ENCODE data around the gene CCR5AS.
"Not testable (repeated sequence)": the region's sequence is repeated elsewhere in the genome, so short reads cannot be mapped to it uniquely, and the experiment has no call there.

Gene CCR5AS

DNA sequence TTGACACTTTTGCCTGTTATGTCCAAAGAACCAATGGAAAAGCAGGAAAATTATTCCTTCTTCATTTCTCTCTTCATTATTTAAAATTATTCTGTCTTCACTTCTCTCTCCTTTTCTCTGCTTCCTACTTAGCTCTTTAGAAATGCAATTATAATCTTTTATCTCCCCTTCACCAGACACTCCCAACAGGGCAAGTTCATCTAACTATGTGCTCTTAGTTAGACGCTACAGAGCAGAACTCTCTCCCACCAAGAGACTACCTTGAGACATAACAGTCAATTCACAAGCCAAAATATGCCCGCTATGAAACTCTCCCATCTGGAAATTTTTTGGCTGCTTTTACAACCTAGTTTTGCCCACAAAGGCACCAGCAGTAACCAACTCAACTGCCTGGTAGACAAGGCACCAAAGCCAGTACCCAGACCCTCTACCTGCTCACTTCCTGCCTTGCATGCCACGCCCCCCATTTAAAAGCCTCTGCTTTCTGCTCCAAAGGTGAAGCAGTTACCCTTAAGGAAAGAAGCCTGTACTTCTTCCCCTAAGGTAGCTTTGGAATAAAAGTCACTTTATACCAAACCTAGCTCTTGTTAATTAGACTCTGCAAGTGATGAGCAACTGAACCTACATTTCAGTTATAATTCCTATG, 28.3 kb upstream of the CCR5AS start:
- TF ChIP-seq, protein P1, sequence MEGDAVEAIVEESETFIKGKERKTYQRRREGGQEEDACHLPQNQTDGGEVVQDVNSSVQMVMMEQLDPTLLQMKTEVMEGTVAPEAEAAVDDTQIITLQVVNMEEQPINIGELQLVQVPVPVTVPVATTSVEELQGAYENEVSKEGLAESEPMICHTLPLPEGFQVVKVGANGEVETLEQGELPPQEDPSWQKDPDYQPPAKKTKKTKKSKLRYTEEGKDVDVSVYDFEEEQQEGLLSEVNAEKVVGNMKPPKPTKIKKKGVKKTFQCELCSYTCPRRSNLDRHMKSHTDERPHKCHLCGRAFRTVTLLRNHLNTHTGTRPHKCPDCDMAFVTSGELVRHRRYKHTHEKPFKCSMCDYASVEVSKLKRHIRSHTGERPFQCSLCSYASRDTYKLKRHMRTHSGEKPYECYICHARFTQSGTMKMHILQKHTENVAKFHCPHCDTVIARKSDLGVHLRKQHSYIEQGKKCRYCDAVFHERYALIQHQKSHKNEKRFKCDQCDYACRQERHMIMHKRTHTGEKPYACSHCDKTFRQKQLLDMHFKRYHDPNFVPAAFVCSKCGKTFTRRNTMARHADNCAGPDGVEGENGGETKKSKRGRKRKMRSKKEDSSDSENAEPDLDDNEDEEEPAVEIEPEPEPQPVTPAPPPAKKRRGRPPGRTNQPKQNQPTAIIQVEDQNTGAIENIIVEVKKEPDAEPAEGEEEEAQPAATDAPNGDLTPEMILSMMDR (IDR thresholded peaks at IDR 0.05; ENCODE audit: borderline replicate concordance, extremely low read depth, insufficient read depth): no peak
- DNase-seq (no peak), FAIRE-seq (no peak)
- Histone ChIP-seq H3K27ac (ENCODE audit: low read depth in 2 of 2, low read length in 2 of 2) (no peak overlapping the region), H3K36me3 (ENCODE audit: control insufficient read depth in 2 of 3, insufficient read depth in 3 of 3, low read length in 3 of 3) (no peaks in the 10 kb centered on the region), H3K4me1 (ENCODE audit: control insufficient read depth in 2 of 3, insufficient read depth in 2 of 3, low read depth in 1 of 3, low read length in 3 of 3) (no peaks in the 10 kb centered on the region), H3K4me3 (ENCODE audit: low read length in 3 of 3) (no peak overlapping the region), H3K9ac (ENCODE audit: low read length in 3 of 3) (no peak overlapping the region), H3K27me3 (ENCODE audit: control insufficient read depth, insufficient read depth, low read length) (no peaks in the 10 kb centered on the region), H3K9me3 (ENCODE audit: control insufficient read depth in 2 of 3, insufficient read depth in 1 of 3, low read length in 3 of 3) (no peaks in the 10 kb centered on the region)
- intact Hi-C loops (cut with DNase I): no loop called here

DNA sequence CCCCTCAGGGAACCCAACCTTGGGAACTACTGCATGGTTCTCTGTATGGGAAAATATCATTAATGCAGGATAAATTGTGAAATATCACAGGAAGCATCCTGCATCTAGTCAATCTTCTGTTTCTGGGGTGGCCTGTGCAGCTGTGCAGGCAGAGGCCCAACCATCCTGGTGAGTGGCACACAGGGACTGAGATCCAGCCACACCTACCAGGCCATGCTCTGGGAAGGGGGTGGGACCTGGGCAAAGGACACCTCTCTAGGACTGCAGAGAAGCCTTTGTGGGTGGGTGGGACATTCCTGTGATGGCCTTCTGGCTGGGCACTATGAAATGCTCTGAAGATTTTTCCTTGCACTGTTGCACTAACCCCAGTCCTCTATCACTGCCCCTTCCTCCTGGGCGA, 27.0 kb upstream of the CCR5AS start:
- Histone ChIP-seq H3K9ac (ENCODE audit: low read length in 3 of 3) (no peak overlapping the region), H3K4me3 (ENCODE audit: low read length in 3 of 3) (no peak overlapping the region), H3K27me3 (ENCODE audit: control insufficient read depth, insufficient read depth, low read length) (no peaks in the 10 kb centered on the region), H3K4me1 (ENCODE audit: control insufficient read depth in 2 of 3, insufficient read depth in 2 of 3, low read depth in 1 of 3, low read length in 3 of 3) (no peaks in the 10 kb centered on the region), H3K9me3 (ENCODE audit: control insufficient read depth in 2 of 3, insufficient read depth in 1 of 3, low read length in 3 of 3) (no peaks in the 10 kb centered on the region), H3K27ac (ENCODE audit: low read depth in 2 of 2, low read length in 2 of 2) (no peak overlapping the region), H3K36me3 (ENCODE audit: control insufficient read depth in 2 of 3, insufficient read depth in 3 of 3, low read length in 3 of 3) (no peaks in the 10 kb centered on the region)
- TF ChIP-seq, protein P1 (IDR thresholded peaks at IDR 0.05; ENCODE audit: borderline replicate concordance, extremely low read depth, insufficient read depth): no peak
- FAIRE-seq: no peak
- intact Hi-C loops (cut with DNase I): no loop called here
- no peak for DNase-seq

- DNase-seq; FAIRE-seq; H3K9ac ChIP-seq (ENCODE audit: low read length in 3 of 3); H3K27ac ChIP-seq (ENCODE audit: low read depth in 2 of 2, low read length in 2 of 2); H3K4me3 ChIP-seq (ENCODE audit: low read length in 3 of 3); H3K9me3 ChIP-seq (ENCODE audit: control insufficient read depth in 2 of 3, insufficient read depth in 1 of 3, low read length in 3 of 3); H3K27me3 ChIP-seq (ENCODE audit: control insufficient read depth, insufficient read depth, low read length); intact Hi-C loops (cut with DNase I); H3K36me3 ChIP-seq (ENCODE audit: control insufficient read depth in 2 of 3, insufficient read depth in 3 of 3, low read length in 3 of 3); H3K4me1 ChIP-seq (ENCODE audit: control insufficient read depth in 2 of 3, insufficient read depth in 2 of 3, low read depth in 1 of 3, low read length in 3 of 3): not testable (repeated sequence)
Measured at GRCh38 chr3:46433118-46433517, 26.3 kb upstream of the CCR5AS start.

DNA sequence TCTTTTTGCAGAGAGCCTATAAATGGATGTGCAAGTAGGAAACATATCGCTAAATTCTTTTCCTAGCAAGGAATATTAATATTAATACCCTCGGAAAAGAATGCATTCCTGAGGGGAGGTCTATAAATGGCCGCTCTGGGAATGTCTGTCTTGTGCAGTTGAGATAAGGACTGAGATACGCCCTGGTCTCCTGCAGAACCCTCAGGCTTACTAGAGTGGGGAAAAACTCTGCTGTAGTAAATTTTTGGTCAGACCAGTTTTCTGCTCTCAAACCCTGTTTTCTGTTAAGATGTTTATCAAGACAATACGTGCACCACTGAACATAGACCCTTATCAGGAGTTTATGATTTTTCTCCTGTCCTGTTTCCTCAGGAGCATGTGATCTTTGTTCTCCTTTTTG, 25.0 kb upstream of the CCR5AS start:
- H3K27me3 ChIP-seq (ENCODE audit: control insufficient read depth, insufficient read depth, low read length); H3K9ac ChIP-seq (ENCODE audit: low read length in 3 of 3); FAIRE-seq; DNase-seq; H3K4me3 ChIP-seq (ENCODE audit: low read length in 3 of 3); intact Hi-C loops (cut with DNase I); H3K9me3 ChIP-seq (ENCODE audit: control insufficient read depth in 2 of 3, insufficient read depth in 1 of 3, low read length in 3 of 3); H3K36me3 ChIP-seq (ENCODE audit: control insufficient read depth in 2 of 3, insufficient read depth in 3 of 3, low read length in 3 of 3); H3K27ac ChIP-seq (ENCODE audit: low read depth in 2 of 2, low read length in 2 of 2); H3K4me1 ChIP-seq (ENCODE audit: control insufficient read depth in 2 of 3, insufficient read depth in 2 of 3, low read depth in 1 of 3, low read length in 3 of 3): not testable (repeated sequence)

GRCh38 chr3:46430879-46431278, 24.0 kb upstream of the CCR5AS start:
- intact Hi-C loops (cut with DNase I): not testable (repeated sequence)

More at GRCh38 chr3:46430879-46431278, 24.0 kb upstream of the CCR5AS start:
- H3K4me1 ChIP-seq (ENCODE audit: control insufficient read depth in 2 of 3, insufficient read depth in 2 of 3, low read depth in 1 of 3, low read length in 3 of 3); H3K9ac ChIP-seq (ENCODE audit: low read length in 3 of 3); DNase-seq; H3K9me3 ChIP-seq (ENCODE audit: control insufficient read depth in 2 of 3, insufficient read depth in 1 of 3, low read length in 3 of 3); H3K36me3 ChIP-seq (ENCODE audit: control insufficient read depth in 2 of 3, insufficient read depth in 3 of 3, low read length in 3 of 3); FAIRE-seq; H3K27me3 ChIP-seq (ENCODE audit: control insufficient read depth, insufficient read depth, low read length); H3K27ac ChIP-seq (ENCODE audit: low read depth in 2 of 2, low read length in 2 of 2); H3K4me3 ChIP-seq (ENCODE audit: low read length in 3 of 3): not testable (repeated sequence)

All from kidney (tissue), 13 donors.